A549 (cell line): Measurements from ENCODE around the gene PGLYRP3. TPM values are rescaled to one million over a fixed set of nuclear protein-coding genes. Genes with fewer than 3 reads are reported as not detected.
A peak's percentile ranks its signal among the peaks of the same experiment; 100 is the strongest.

Experiments
- ATAC-seq, 2 experiments: fragments of 200-7000 bp in 1 of 2; fragments of >200 bp in 1 of 2; cut with Nextera tagmentation in 1 of 2; cut with Tn5 transposase in 1 of 2; 3 replicates each; pipeline versions ENCODE4 v1.8.0 to v1.9.1; 2018 to 2020; ENCODE audit warnings: mild to moderate bottlenecking in 1 of 2, moderate library complexity in 1 of 2
- CTCF ChIA-PET: fragments of 300-600 bp; sonication (Branson Sonifier 250); formaldehyde crosslinking; extraction: SDS; loops from one replicate; lab custom pipeline; 2021; ENCODE audit warnings: antibody characterized with exemption, inconsistent platforms; lab: Yijun Ruan, JAX
- POLR2A ChIA-PET: fragments of 350-600 bp; formaldehyde crosslinking; extraction: SDS; loops from one replicate; lab custom pipeline; 2021; ENCODE audit warnings: antibody characterized with exemption, inconsistent platforms; lab: Yijun Ruan, JAX
- DNase-seq, 2 experiments: peaks; one replicate each; pipeline versions ENCODE4 v3.0.0 to v3.0.0-alpha.2; 2011 to 2016; ENCODE audit warnings: low read depth in 1 of 2, low spot score in 1 of 2
- FAIRE-seq: peaks from 2 replicates; lab custom pipeline; 2011; peaks lifted over from hg19 to GRCh38; lab: Jason Lieb, UNC
- H3K27ac ChIP-seq, 2 experiments: fragments of >200 bp; sonication (Bioruptor Twin); formaldehyde crosslinking; 3 replicates each; pipeline ENCODE4 v1.5.1; 2016 to 2017
- H3K4me1 ChIP-seq: fragments of >200 bp; sonication (Bioruptor Twin); formaldehyde crosslinking; 3 replicates; pipeline ENCODE4 v1.6.1; 2016
- H3K4me2 ChIP-seq: fragments of >200 bp; sonication (Bioruptor Twin); formaldehyde crosslinking; 3 replicates; pipeline ENCODE4 v1.6.1; 2016
- H3K4me3 ChIP-seq: fragments of >200 bp; sonication (Bioruptor Twin); formaldehyde crosslinking; 3 replicates; pipeline ENCODE4 v1.5.1; 2016
- H3K9me3 ChIP-seq: fragments of >200 bp; sonication (Bioruptor Twin); formaldehyde crosslinking; 3 replicates; pipeline ENCODE4 v1.6.1; 2016
- CBX2 ChIP-seq: fragments of 200-600 bp; sonication (generic); IDR thresholded peaks from 2 replicates; pipeline ENCODE4 v1.6.1; 2016; ENCODE audit warnings: low read depth, mild to moderate bottlenecking, borderline replicate concordance
- EHF ChIP-seq: fragments of 250-450 bp; sonication (Bioruptor Pico); IDR thresholded peaks from 2 replicates; pipeline ENCODE4 v1.5.0; 2020; ENCODE audit warnings: mild to moderate bottlenecking
- EHMT2 ChIP-seq: fragments of 200-600 bp; sonication (generic); IDR thresholded peaks from 2 replicates; pipeline ENCODE4 v1.6.1; 2016; ENCODE audit warnings: antibody characterized with exemption, low read depth, mild to moderate bottlenecking, moderate library complexity
- EP300 ChIP-seq, 2 experiments: fragments of >200 bp; sonication (Bioruptor Twin); formaldehyde crosslinking; IDR thresholded peaks; 2 replicates in 1 of 2; 3 replicates in 1 of 2; pipeline ENCODE4 v1.6.1; 2016 to 2017
- ESRRA ChIP-seq: fragments of 150-350 bp; IDR thresholded peaks from 2 replicates; pipeline ENCODE4 v1.6.1; 2014; ENCODE audit warnings: mild to moderate bottlenecking, low read length, borderline replicate concordance
- FOXS1 ChIP-seq: fragments of 250-450 bp; sonication (Bioruptor Pico); IDR thresholded peaks from 2 replicates; pipeline ENCODE4 v1.5.0; 2020; ENCODE audit warnings: mild to moderate bottlenecking, moderate library complexity
- HOXB5 ChIP-seq: fragments of 250-450 bp; sonication (Bioruptor Pico); IDR thresholded peaks from 2 replicates; pipeline ENCODE4 v1.5.0; 2020; ENCODE audit warnings: mild to moderate bottlenecking, moderate library complexity
- JUN ChIP-seq, 2 experiments: fragments of >200 bp; sonication (Bioruptor Twin); formaldehyde crosslinking; IDR thresholded peaks; 2 replicates in 1 of 2; 3 replicates in 1 of 2; pipeline ENCODE4 v1.6.1; 2016 to 2017
- JUNB ChIP-seq: fragments of >200 bp; sonication (Bioruptor Twin); formaldehyde crosslinking; IDR thresholded peaks from 2 replicates; pipeline ENCODE4 v1.6.1; 2016
- KDM1A ChIP-seq: fragments of 200-600 bp; sonication (generic); IDR thresholded peaks from 2 replicates; pipeline ENCODE4 v1.6.1; 2016; ENCODE audit warnings: low read depth, mild to moderate bottlenecking
- KDM5A ChIP-seq: fragments of 200-600 bp; sonication (generic); IDR thresholded peaks from 2 replicates; pipeline ENCODE4 v1.6.1; 2016; ENCODE audit warnings: antibody characterized with exemption, mild to moderate bottlenecking
- MAFK ChIP-seq: fragments of 450-650 bp; IDR thresholded peaks from 2 replicates; pipeline ENCODE4 v1.6.1; 2014; ENCODE audit not compliant: partially characterized antibody
- MYC ChIP-seq: IDR thresholded peaks from 2 replicates; pipeline ENCODE4 v1.6.1; 2012; ENCODE audit warnings: mild to moderate bottlenecking, inconsistent platforms, low read length, improper control_type of control experiment, borderline replicate concordance
- NFE2L2 ChIP-seq: fragments of 150-350 bp; conservative IDR thresholded peaks from 2 replicates; pipeline ENCODE4 v1.6.1; 2014; ENCODE audit warnings: low read length
- POLR2A ChIP-seq: IDR thresholded peaks from 2 replicates; pipeline ENCODE4 v1.6.1; 2012; ENCODE audit warnings: mild to moderate bottlenecking, low read length
- RAD21 ChIP-seq, 2 experiments: fragments of >200 bp in 1 of 2; sonication (Bioruptor Twin) in 1 of 2; formaldehyde crosslinking in 1 of 2; IDR thresholded peaks in 1 of 2; conservative IDR thresholded peaks in 1 of 2; 2 replicates in 1 of 2; 3 replicates in 1 of 2; pipeline ENCODE4 v1.6.1; 2012 to 2018; ENCODE audit warnings: inconsistent platforms in 1 of 2
- RCOR1 ChIP-seq: fragments of 150-350 bp; IDR thresholded peaks from 2 replicates; pipeline ENCODE4 v1.6.1; 2014; ENCODE audit warnings: antibody characterized with exemption, low read length, low read depth
- RNF2 ChIP-seq: fragments of 200-600 bp; sonication (generic); IDR thresholded peaks from 2 replicates; pipeline ENCODE4 v1.6.1; 2016; ENCODE audit warnings: low read depth, mild to moderate bottlenecking, antibody characterized with exemption, moderate library complexity, borderline replicate concordance
- TFCP2L1 ChIP-seq: fragments of 250-450 bp; sonication (Bioruptor Pico); IDR thresholded peaks from 2 replicates; pipeline ENCODE4 v1.5.0; 2021; ENCODE audit warnings: mild to moderate bottlenecking
- TP53 ChIP-seq: fragments of 250-450 bp; sonication (Bioruptor Pico); IDR thresholded peaks from 2 replicates; pipeline ENCODE4 v1.5.0; 2021; ENCODE audit warnings: mild to moderate bottlenecking, moderate library complexity
- ZC3H11A ChIP-seq: fragments of 450-650 bp; IDR thresholded peaks from 2 replicates; pipeline ENCODE4 v1.6.1; 2014; ENCODE audit warnings: antibody characterized with exemption, mild to moderate bottlenecking
- ZSCAN20 ChIP-seq: fragments of 250-450 bp; sonication (Bioruptor Pico); IDR thresholded peaks from 2 replicates; pipeline ENCODE4 v1.8.0; 2022; ENCODE audit warnings: mild to moderate bottlenecking, moderate library complexity
- WGBS: methylation state at CpG from one replicate; pipeline ENCODE4 v1.1.6; 2017; ENCODE audit errors: missing lambda C conversion rate; 5-methylcytosine and 5-hydroxymethylcytosine counted together
- polyA plus RNA-seq, 4 experiments: library from polyadenylated mRNA; depleted of rRNA in 3 of 4; stranded (reverse); fragments of >200 nt; fragmentation: RNase III in 1 of 4; extraction: RNeasy Plus Mini Kit Qiagen cat#74134 plus additional on column Dnase treatment in 1 of 4; gene quantifications; 2 replicates in 3 of 4; 3 replicates in 1 of 4; pipeline ENCODE4 v1.2.3, GENCODE V29; 2011 to 2017
- TF ChIP-seq, protein P1 (sequence below): IDR thresholded peaks from 2 replicates; pipeline ENCODE4 v1.6.1; 2012
- TF ChIP-seq, protein P2 (sequence below): IDR thresholded peaks from 2 replicates; pipeline ENCODE4 v1.6.1; 2012
- TF ChIP-seq, protein P3 (sequence below): IDR thresholded peaks from 2 replicates; pipeline ENCODE4 v1.6.1; 2012; ENCODE audit warnings: low read depth, borderline replicate concordance
- TF ChIP-seq, protein P4 (sequence below): fragments of 250-450 bp; sonication (Bioruptor Pico); IDR thresholded peaks from 2 replicates; pipeline ENCODE4 v1.5.0; 2020; ENCODE audit warnings: low read depth, mild to moderate bottlenecking, moderate library complexity

PGLYRP3 gene
- polyA plus RNA-seq, 2 of the 4 experiments (the other 2 are of a cell fraction): not detected

DNA sequence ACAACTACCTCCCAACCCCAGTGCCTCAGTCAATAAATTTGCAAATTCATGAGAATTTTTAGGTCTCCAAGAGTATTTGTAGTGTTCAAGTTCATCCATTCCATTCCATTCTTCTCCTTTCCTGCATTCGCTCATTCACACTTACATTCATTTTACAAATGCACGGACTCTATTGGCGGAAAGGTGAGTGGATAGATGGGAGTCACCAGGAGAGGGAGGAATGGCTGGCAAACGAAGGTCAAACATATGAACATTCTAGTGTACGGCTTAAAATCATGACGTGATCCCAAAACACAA, 50.7 kb downstream of the PGLYRP3 start:
- Histone ChIP-seq H3K4me2 (peak overlapping the region; percentile 85), H3K27ac (no peak overlapping the region)
- CTCF ChIA-PET: interaction anchor here (0.6 to 1.6 kb wide), 2 partner anchors 336 to 521 kb away, joined by 3 read pairs; no protein-coding TSS in a partner anchor
- 81% methylated on average over 6 of the region's 6 CpGs for WGBS
- no peak for DNase-seq
- TF ChIP-seq TFCP2L1: no peak
- 0 out of 2 replicates have a peak, but pooled peaks have one; percentile 0 for TF ChIP-seq RNF2
- TF ChIP-seq, all 56 proteins: peak for 1
- POLR2A ChIA-PET: no interaction called here
- H3K4me3 ChIP-seq: peak overlapping the region; percentile 45
- H3K9me3 ChIP-seq: 0 out of 3 replicates have a peak, but pooled peaks cover 6% of the 10 kb centered on the region
- H3K4me1 ChIP-seq: no peaks in the 10 kb centered on the region
- FAIRE-seq: no peak
- ATAC-seq: no peak

DNA sequence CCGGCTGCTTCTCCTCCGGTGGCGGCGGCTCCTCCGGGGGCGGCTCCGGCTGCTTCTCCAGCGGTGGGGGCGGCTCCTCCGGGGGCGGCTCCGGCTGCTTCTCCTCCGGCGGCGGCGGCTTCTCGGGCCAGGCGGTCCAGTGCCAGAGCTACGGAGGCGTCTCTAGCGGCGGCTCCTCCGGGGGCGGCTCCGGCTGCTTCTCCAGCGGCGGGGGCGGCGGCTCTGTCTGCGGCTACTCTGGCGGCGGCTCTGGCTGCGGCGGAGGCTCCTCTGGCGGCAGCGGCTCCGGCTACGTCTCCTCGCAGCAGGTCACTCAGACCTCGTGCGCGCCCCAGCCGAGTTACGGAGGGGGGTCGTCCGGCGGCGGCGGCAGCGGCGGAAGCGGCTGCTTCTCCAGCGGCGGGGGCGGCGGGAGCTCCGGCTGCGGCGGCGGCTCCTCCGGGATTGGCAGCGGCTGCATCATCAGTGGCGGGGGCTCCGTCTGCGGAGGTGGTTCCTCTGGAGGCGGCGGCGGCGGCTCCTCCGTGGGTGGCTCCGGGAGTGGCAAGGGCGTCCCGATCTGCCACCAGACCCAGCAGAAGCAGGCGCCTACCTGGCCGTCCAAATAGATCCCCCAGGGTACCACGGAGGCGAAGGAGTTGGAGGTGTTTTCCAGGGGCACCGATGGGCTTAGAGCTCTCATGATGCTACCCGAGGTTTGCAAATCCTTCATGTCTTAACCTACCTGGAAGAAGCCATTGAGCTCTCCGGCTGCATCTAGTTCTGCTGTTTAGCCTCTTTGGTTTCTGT, 51.3 kb downstream of the PGLYRP3 start:
- peak overlapping the region in 1 of 2 experiments; percentile 44; a peak in 2 of 6 replicates for H3K27ac ChIP-seq
- POLR2A ChIA-PET: no interaction called here
- ATAC-seq (peak; percentile 58 to 75; a peak in 5 of 6 replicates), DNase-seq (no peak), FAIRE-seq (no peak)
- H3K4me2 ChIP-seq: peak overlapping the region; percentile 85
- TF ChIP-seq JUNB (no peak), CBX2 (no peak), KDM1A (no peak), FOXS1 (CRISPR knock-in tag) (no peak), RAD21 (conservative IDR thresholded peaks at IDR 0.05 in 1 of 2, IDR thresholded peaks at IDR 0.05 in 1 of 2) (no peak), EHF (CRISPR knock-in tag) (no peak), ZC3H11A (no peak), EP300 (IDR thresholded peaks at IDR 0.05) (no peak), ZSCAN20 (CRISPR knock-in tag) (no peak), POLR2A (no peak)
- TF ChIP-seq, protein P1, sequence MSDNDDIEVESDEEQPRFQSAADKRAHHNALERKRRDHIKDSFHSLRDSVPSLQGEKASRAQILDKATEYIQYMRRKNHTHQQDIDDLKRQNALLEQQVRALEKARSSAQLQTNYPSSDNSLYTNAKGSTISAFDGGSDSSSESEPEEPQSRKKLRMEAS: no peak
- H3K4me1 ChIP-seq: no peaks in the 10 kb centered on the region
- CTCF ChIA-PET: interaction anchor here (0.6 to 1.6 kb wide), 2 partner anchors 335 to 520 kb away, joined by 3 read pairs; no protein-coding TSS in a partner anchor
- peak overlapping the region; percentile 45 for H3K4me3 ChIP-seq
- H3K9me3 ChIP-seq: 0 out of 3 replicates have a peak, but pooled peaks cover 6% of the 10 kb centered on the region
- WGBS: 4% methylated on average over 28 of the region's 80 CpGs

DNA sequence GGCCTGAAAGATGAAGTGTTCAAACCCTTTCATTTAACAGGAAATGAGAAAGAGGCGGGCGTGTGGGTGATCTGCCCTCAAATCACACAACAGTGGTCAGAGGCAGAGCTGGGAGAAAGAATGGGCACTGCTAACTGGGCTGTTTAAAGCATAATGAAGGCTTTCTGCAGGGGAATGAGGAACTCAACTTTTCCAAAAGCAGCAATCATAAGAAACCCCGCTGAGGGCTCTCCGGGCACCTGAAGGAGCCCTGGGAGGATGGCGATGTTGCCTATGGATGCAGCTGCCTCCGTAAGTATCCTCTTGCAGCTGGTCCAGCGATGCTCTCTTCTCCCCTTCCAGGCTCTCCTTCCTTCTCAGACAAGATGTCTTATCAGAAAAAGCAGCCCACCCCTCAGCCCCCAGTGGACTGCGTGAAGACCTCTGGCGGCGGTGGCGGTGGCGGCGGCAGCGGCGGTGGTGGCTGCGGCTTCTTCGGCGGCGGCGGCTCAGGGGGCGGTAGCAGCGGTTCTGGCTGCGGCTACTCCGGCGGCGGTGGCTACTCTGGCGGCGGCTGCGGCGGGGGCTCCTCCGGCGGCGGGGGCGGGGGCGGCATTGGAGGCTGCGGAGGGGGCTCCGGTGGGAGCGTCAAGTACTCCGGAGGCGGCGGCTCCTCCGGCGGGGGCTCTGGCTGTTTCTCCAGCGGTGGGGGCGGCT, 52.0 kb downstream of the PGLYRP3 start:
- H3K27ac ChIP-seq: no peak overlapping the region; a peak in 1 of 6 replicates
- peak overlapping the region; percentile 45 for H3K4me3 ChIP-seq
- WGBS: 87% methylated on average over 23 of the region's 45 CpGs

More for the DNA sequence above, 52.0 kb downstream of the PGLYRP3 start:
- TF ChIP-seq, protein P2, sequence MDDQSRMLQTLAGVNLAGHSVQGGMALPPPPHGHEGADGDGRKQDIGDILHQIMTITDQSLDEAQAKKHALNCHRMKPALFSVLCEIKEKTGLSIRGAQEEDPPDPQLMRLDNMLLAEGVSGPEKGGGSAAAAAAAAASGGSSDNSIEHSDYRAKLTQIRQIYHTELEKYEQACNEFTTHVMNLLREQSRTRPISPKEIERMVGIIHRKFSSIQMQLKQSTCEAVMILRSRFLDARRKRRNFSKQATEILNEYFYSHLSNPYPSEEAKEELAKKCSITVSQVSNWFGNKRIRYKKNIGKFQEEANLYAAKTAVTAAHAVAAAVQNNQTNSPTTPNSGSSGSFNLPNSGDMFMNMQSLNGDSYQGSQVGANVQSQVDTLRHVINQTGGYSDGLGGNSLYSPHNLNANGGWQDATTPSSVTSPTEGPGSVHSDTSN: no peak
- TF ChIP-seq MYC: no peak
- TF ChIP-seq ESRRA: no peak
- no peak for TF ChIP-seq JUN (IDR thresholded peaks at IDR 0.05)
- TF ChIP-seq, protein P3, sequence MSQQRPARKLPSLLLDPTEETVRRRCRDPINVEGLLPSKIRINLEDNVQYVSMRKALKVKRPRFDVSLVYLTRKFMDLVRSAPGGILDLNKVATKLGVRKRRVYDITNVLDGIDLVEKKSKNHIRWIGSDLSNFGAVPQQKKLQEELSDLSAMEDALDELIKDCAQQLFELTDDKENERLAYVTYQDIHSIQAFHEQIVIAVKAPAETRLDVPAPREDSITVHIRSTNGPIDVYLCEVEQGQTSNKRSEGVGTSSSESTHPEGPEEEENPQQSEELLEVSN: no peak
- no peak for TF ChIP-seq CBX2
- TF ChIP-seq TP53: no peak
- TF ChIP-seq NFE2L2: no peak
- no peak for TF ChIP-seq EHMT2
- no peak for TF ChIP-seq MAFK
- TF ChIP-seq KDM5A: no peak
- TF ChIP-seq RCOR1: no peak
- no peak for TF ChIP-seq TFCP2L1
- TF ChIP-seq, protein P1: no peak
- TF ChIP-seq, protein P4, sequence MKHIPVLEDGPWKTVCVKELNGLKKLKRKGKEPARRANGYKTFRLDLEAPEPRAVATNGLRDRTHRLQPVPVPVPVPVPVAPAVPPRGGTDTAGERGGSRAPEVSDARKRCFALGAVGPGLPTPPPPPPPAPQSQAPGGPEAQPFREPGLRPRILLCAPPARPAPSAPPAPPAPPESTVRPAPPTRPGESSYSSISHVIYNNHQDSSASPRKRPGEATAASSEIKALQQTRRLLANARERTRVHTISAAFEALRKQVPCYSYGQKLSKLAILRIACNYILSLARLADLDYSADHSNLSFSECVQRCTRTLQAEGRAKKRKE: no peak
- no peak for TF ChIP-seq HOXB5 (CRISPR knock-in tag)
- FAIRE-seq (no peak), ATAC-seq (no peak), DNase-seq (no peak)
- H3K4me1 ChIP-seq: no peaks in the 10 kb centered on the region
- CTCF ChIA-PET: no interaction called here
- 0 out of 3 replicates have a peak, but pooled peaks cover 6% of the 10 kb centered on the region for H3K9me3 ChIP-seq
- peak overlapping the region; percentile 85 for H3K4me2 ChIP-seq
- POLR2A ChIA-PET: no interaction called here
